ENCODE results near the gene KLF5. TPM values are rescaled to one million over a fixed set of nuclear protein-coding genes. Genes with fewer than 3 reads are reported as not detected.
A peak's percentile ranks its signal among the peaks of the same experiment; 100 is the strongest.

KLF5 gene
- total and polyA plus RNA-seq, 4 donors = 22.2 to 58.6 (median 47.7) TPM

GRCh38 chr13:73065665-73066340 is 7.0 kb downstream of the KLF5 start:
- Histone ChIP-seq H3K27me3 (ENCODE audit: control insufficient read depth in 3 of 3, insufficient read depth in 3 of 3, low read length in 2 of 3) (peaks cover 0 to 9% (median 0%) of the 10 kb centered on the region in 3 donors), H3K4me1 (ENCODE audit: control insufficient read depth in 5 of 5, insufficient read depth in 5 of 5, low read length in 5 of 5) (peaks cover 0 to 3% (median 0%) of the 10 kb centered on the region in 5 donors), H3K36me3 (ENCODE audit: control insufficient read depth in 4 of 4, insufficient read depth in 4 of 4, low read length in 4 of 4) (peaks cover 0 to 11% (median under 1%) of the 10 kb centered on the region in 4 donors), H3K27ac (ENCODE audit: low read depth in 1 of 2, low read length in 1 of 2) (no peak overlapping the region), H3K4me3 (no peak overlapping the region), H3K9me3 (ENCODE audit: control insufficient read depth in 4 of 4, insufficient read depth in 3 of 4, low read length in 3 of 4) (no peaks in the 10 kb centered on the region), H3K9ac (ENCODE audit: insufficient read depth in 1 of 2, low read length in 2 of 2) (no peak overlapping the region)
- WGBS, 2 donors = 68 to 86% methylated on average over 7 of the region's 7 CpGs
- no peak for TF ChIP-seq CTCF (IDR thresholded peaks at IDR 0.05; ENCODE audit: control extremely low read depth, extremely low read depth)
- DNase-seq = peak in 2 of 3 donors; percentile 41 to 67
- no peak for ATAC-seq (ENCODE audit: insufficient read depth, low FRiP score)

GRCh38 chr13:73069206-73069805 is 10.5 kb downstream of the KLF5 start:
- no peak for TF ChIP-seq CTCF (IDR thresholded peaks at IDR 0.05; ENCODE audit: control extremely low read depth, extremely low read depth)
- no peak overlapping the region for H3K4me3 ChIP-seq
- H3K9me3 ChIP-seq (ENCODE audit: control insufficient read depth in 4 of 4, insufficient read depth in 3 of 4, low read length in 3 of 4) = no peaks in the 10 kb centered on the region
- peaks cover 0 to 4% (median 0%) of the 10 kb centered on the region in 5 donors for H3K4me1 ChIP-seq (ENCODE audit: control insufficient read depth in 5 of 5, insufficient read depth in 5 of 5, low read length in 5 of 5)
- WGBS, 2 donors = 79 to 83% methylated on average over 1 of the region's 1 CpG
- H3K27ac ChIP-seq (ENCODE audit: low read depth in 1 of 2, low read length in 1 of 2) = no peak overlapping the region
- DNase-seq (no peak), ATAC-seq (ENCODE audit: insufficient read depth, low FRiP score) (no peak)
- no peaks in the 10 kb centered on the region for H3K27me3 ChIP-seq (ENCODE audit: control insufficient read depth in 3 of 3, insufficient read depth in 3 of 3, low read length in 2 of 3)
- peaks cover 0 to 7% (median under 1%) of the 10 kb centered on the region in 4 donors for H3K36me3 ChIP-seq (ENCODE audit: control insufficient read depth in 4 of 4, insufficient read depth in 4 of 4, low read length in 4 of 4)
- no peak overlapping the region for H3K9ac ChIP-seq (ENCODE audit: insufficient read depth in 1 of 2, low read length in 2 of 2)

GRCh38 chr13:73070451-73071098 is 11.8 kb downstream of the KLF5 start:
- no peak for ATAC-seq (ENCODE audit: insufficient read depth, low FRiP score)
- H3K27me3 ChIP-seq (ENCODE audit: control insufficient read depth in 3 of 3, insufficient read depth in 3 of 3, low read length in 2 of 3) = no peaks in the 10 kb centered on the region
- H3K4me1 ChIP-seq (ENCODE audit: control insufficient read depth in 5 of 5, insufficient read depth in 5 of 5, low read length in 5 of 5) = peaks cover 0 to 6% (median 0%) of the 10 kb centered on the region in 5 donors
- H3K36me3 ChIP-seq (ENCODE audit: control insufficient read depth in 4 of 4, insufficient read depth in 4 of 4, low read length in 4 of 4) = peaks cover 0 to 9% (median under 1%) of the 10 kb centered on the region in 4 donors
- no peak overlapping the region for H3K9ac ChIP-seq (ENCODE audit: insufficient read depth in 1 of 2, low read length in 2 of 2)
- TF ChIP-seq CTCF (IDR thresholded peaks at IDR 0.05; ENCODE audit: control extremely low read depth, extremely low read depth) = no peak
- H3K9me3 ChIP-seq (ENCODE audit: control insufficient read depth in 4 of 4, insufficient read depth in 3 of 4, low read length in 3 of 4) = no peaks in the 10 kb centered on the region
- WGBS, 2 donors = 81% methylated on average over 5 of the region's 5 CpGs
- DNase-seq = no peak
- H3K27ac ChIP-seq (ENCODE audit: low read depth in 1 of 2, low read length in 1 of 2) = peak overlapping the region in 1 of 2 donors; percentile 75
- no peak overlapping the region for H3K4me3 ChIP-seq
